ENCODE data around the gene STEAP3.

The STEAP3 gene

GRCh38 chr2:119295688-119296375 lies 72.2 kb downstream of the STEAP3 start:
- no peak for DNase-seq (ENCODE audit: low spot score)

GRCh38 chr2:119301413-119301812 lies 77.8 kb downstream of the STEAP3 start:
- no peak for DNase-seq (ENCODE audit: low spot score)

DNA sequence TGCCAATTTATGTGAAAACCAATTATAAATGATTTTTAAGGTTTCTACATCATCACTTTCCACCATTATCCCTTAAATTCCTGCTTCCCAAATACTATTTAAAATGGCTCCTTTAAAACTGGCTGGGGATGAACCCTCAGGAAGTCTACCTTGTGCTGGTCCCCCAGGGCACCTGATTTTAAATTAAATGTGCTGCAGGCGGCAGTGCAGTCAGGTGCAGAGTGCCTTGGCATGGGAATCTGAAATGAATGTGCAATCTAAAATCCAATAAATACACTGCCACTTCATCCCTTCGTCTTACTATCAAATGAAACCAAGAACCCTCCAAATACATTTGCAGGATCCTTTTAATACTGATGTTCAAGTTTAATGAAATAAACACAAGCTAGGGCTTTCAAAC lies 81.2 kb downstream of the STEAP3 start:
- DNase-seq (ENCODE audit: low spot score) = no peak

DNA sequence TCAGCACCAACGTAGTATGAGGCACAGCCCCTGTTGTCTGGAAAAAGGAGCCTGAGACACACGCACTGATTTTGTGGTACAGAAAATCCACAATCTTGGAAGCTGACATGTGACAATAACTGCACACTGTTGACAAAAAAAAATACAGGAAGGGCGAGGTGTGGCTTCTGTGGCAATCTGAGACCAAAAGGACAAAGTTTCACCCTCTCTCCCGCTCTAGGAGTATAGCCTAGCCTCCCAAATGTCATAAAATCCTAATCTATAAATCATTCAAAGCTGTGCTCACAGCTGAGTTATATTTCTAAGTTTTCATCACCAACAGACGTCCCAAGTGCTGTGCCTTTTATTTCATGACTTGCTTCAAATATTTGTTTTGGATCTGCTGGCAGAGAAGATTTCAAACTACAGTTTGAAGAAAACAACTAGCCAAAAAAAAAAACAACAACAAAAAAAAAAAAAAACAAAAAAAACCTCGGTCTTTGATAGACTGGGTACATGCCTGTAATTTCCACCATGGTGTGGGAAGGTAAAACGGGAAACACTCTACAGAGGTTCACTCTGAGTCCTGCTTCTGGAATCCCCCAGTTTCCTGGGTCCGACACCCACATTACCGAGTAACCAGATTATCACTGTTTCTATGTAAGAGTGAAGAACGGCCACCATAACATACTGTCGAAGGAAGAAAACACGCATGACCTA lies 82.0 kb downstream of the STEAP3 start:
- DNase-seq (ENCODE audit: low spot score) = no peak

DNA sequence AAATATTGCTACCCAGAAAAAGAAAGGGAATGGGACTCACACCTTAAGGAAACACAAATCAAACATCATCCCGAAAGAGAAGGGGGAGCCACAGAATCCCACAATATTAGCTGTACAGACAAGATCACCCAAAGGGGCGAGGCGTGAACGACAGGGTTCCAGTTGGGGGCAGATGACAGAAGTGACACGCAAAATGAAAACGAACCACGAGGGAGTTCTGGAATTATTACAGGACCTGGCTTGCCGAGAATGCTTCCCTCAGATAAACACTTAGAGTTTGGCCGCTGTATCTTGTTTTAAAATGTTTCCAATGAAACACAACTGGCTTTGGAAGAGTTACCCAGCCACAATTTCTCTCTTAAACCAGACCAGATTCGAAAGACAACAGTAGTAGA lies 82.6 kb downstream of the STEAP3 start:
- DNase-seq (ENCODE audit: low spot score) = no peak

- DNase-seq (ENCODE audit: low spot score) = no peak
Measured at GRCh38 chr2:119307419-119308140, 83.9 kb downstream of the STEAP3 start.

- DNase-seq (ENCODE audit: low spot score) = no peak
Measured at GRCh38 chr2:119308793-119309330, 85.2 kb downstream of the STEAP3 start.

- no peak for DNase-seq (ENCODE audit: low spot score)
Measured at GRCh38 chr2:119311371-119311770, 87.7 kb downstream of the STEAP3 start.

GRCh38 chr2:119311831-119312230 lies 88.2 kb downstream of the STEAP3 start:
- no peak for DNase-seq (ENCODE audit: low spot score)
